Right atrium auricular region (tissue), 2 donors: ENCODE data around the gene MALRD1. TPM values are rescaled to one million over a fixed set of nuclear protein-coding genes. Genes with fewer than 3 reads are reported as not detected.

Experiments
- DNase-seq: peaks from one replicate; pipeline ENCODE4 v3.0.0-alpha.2; 2019; ENCODE audit warnings: low spot score
- H3K27ac ChIP-seq, 2 donors: fragments of 200-600 bp; sonication (generic); 1 replicate in 1 of 2; 2 replicates in 1 of 2; pipeline ENCODE4 v1.5.1; 2016 to 2019
- H3K27me3 ChIP-seq, 2 donors: fragments of 200-600 bp; sonication (generic); one replicate each; pipeline versions ENCODE4 v1.5.1 to v1.6.0; 2017 to 2019
- H3K36me3 ChIP-seq: fragments of 200-600 bp; sonication (generic); one replicate; pipeline ENCODE4 v1.5.1; 2016
- H3K4me1 ChIP-seq, 2 donors: fragments of 200-600 bp; sonication (generic); one replicate each; pipeline versions ENCODE4 v1.5.1 to v1.6.0; 2017 to 2019
- H3K4me3 ChIP-seq, 2 donors: fragments of 200-600 bp; sonication (generic); 1 replicate in 1 of 2; 2 replicates in 1 of 2; pipeline ENCODE4 v1.5.1; 2017 to 2019; ENCODE audit warnings: mild to moderate bottlenecking in 1 of 2, moderate library complexity in 1 of 2
- H3K9me3 ChIP-seq, 2 donors: fragments of 200-600 bp; sonication (generic); one replicate each; pipeline ENCODE4 v1.5.1; 2019
- CTCF ChIP-seq, 2 donors: fragments of 200-600 bp; sonication (generic); IDR thresholded peaks; one replicate each; pipeline ENCODE4 v1.5.1; 2019; ENCODE audit warnings: antibody characterized with exemption in 2 of 2
- total RNA-seq, 2 donors: library from RNA; depleted of rRNA; stranded (reverse); fragments of >200 nt; gene quantifications; one replicate each; pipeline ENCODE4 v1.1.0, GENCODE V29; 2016

The MALRD1 gene
- total RNA-seq, result 1 to 10 TPM in 1 of 2 donors, under 1 TPM in 1; 0.71 to 1.3 TPM

GRCh38 chr10:19048489-19048888 is at the start of gene MALRD1:
TSS of gene MALRD1 (plus strand) at chr10:19048801. CDS start at chr10:19048939, 138 bp downstream.
- Histone ChIP-seq H3K4me1 (no peaks in the 10 kb centered on the region), H3K9me3 (no peaks in the 10 kb centered on the region), H3K27me3 (no peaks in the 10 kb centered on the region), H3K36me3 (no peaks in the 10 kb centered on the region), H3K4me3 (no peak within 1 kb of the TSS), H3K27ac (no peak within 1 kb of the TSS)
- DNase-seq, result no peak
- no peak for TF ChIP-seq CTCF (IDR thresholded peaks at IDR 0.05)

DNA sequence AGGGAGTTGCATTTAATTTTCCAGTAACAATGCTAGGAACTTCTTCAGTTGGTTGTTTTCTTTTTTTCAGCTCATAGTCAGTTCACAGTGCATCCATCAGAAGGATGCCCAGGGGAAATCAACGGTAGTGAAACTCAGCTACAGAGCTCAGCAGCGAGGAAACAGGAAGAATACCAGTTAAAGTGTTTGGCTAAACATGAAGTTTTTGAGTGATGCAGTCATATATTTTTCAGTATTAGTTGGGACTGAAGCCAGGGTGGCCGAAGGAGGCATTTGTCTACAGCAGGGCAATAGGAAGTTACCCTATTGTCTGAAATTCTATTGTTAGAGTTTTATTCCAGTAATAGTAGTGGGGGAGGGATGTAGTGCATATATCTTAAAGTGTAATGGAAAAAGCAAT is 45.3 kb upstream of the MALRD1 start:
- no peak for DNase-seq
- Histone ChIP-seq H3K9me3 (no peaks in the 10 kb centered on the region), H3K27ac (peak overlapping the region in 1 of 2 donors; percentile 2), H3K27me3 (no peaks in the 10 kb centered on the region), H3K4me3 (no peak overlapping the region), H3K4me1 (no peaks in the 10 kb centered on the region), H3K36me3 (no peaks in the 10 kb centered on the region)
- TF ChIP-seq CTCF (IDR thresholded peaks at IDR 0.05), result no peak

DNA sequence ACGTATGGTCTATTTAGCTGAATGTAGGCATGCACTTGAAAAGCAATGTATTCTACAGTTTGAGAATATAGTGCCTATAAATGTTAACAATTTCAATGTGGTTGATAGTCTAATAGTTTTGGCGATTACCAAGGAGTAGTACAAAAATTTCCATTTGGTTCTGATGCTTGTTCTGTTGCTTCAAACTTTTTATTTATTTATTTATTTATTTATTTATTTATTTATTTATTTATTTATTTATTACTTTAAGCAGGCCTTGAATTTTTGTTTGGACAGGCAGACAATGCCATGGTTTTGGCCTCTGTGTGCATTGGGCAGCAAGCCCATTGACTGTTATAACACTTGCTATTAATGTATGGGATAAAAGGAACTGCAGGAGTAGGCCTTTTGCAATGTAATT is 36.5 kb upstream of the MALRD1 start:
- H3K4me3 ChIP-seq, result no peak overlapping the region
- H3K4me1 ChIP-seq, result no peaks in the 10 kb centered on the region
- H3K9me3 ChIP-seq, result peaks cover 0 to 23% of the 10 kb centered on the region in 2 donors
- TF ChIP-seq CTCF (IDR thresholded peaks at IDR 0.05), result no peak
- no peak for DNase-seq
- no peaks in the 10 kb centered on the region for H3K27me3 ChIP-seq
- no peaks in the 10 kb centered on the region for H3K36me3 ChIP-seq
- no peak overlapping the region for H3K27ac ChIP-seq

GRCh38 chr10:19014034-19014433 is 34.6 kb upstream of the MALRD1 start:
- no peaks in the 10 kb centered on the region for H3K36me3 ChIP-seq
- no peaks in the 10 kb centered on the region for H3K27me3 ChIP-seq
- no peak overlapping the region for H3K4me3 ChIP-seq
- H3K27ac ChIP-seq, result no peak overlapping the region
- H3K4me1 ChIP-seq, result no peaks in the 10 kb centered on the region
- TF ChIP-seq CTCF (IDR thresholded peaks at IDR 0.05), result no peak
- DNase-seq, result no peak
- H3K9me3 ChIP-seq, result peaks cover 0 to 23% of the 10 kb centered on the region in 2 donors

DNA sequence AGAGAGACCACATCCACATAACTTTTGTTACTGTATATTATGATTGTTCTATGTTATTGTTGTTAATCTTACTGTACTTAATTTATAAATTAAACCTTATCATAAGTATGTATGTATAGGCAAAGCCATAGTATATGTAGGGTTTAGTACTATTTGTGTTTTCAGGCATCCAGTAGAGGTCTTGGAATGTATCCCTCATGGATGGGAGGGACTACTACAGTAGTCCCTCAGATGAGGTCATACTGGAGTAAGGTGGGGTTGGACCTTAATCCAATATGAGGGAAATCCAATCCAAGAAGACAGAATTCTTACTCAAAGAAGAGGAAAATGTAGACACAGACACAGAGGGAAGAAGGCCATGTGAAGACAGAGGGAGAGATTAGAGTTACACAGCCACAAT is 34.1 kb upstream of the MALRD1 start:
- no peaks in the 10 kb centered on the region for H3K27me3 ChIP-seq
- TF ChIP-seq CTCF (IDR thresholded peaks at IDR 0.05), result no peak
- H3K9me3 ChIP-seq, result peaks cover 0 to 23% of the 10 kb centered on the region in 2 donors

More for the DNA sequence above, 34.1 kb upstream of the MALRD1 start:
- Histone ChIP-seq H3K4me1 (no peaks in the 10 kb centered on the region), H3K36me3 (no peaks in the 10 kb centered on the region), H3K27ac (no peak overlapping the region), H3K4me3 (no peak overlapping the region)
- no peak for DNase-seq
